H1 (cell line): Measurements from ENCODE around the gene KLHDC7A. TPM values are rescaled to one million over a fixed set of nuclear protein-coding genes. Genes with fewer than 3 reads are reported as not detected.

Source experiments
- CTCF ChIA-PET: fragments of 300-600 bp; sonication (Branson Sonifier 250); formaldehyde crosslinking; loops from one replicate; lab custom pipeline; 2021; ENCODE audit not compliant: partially characterized antibody; lab: Charles Lee
- POLR2A ChIA-PET: fragments of 300-600 bp; sonication (Branson Sonifier 250); formaldehyde crosslinking; loops from one replicate; lab custom pipeline; 2021; ENCODE audit warnings: inconsistent platforms; ENCODE audit not compliant: partially characterized antibody; lab: Charles Lee
- DNase-seq, 2 experiments: peaks; one replicate each; pipeline versions ENCODE4 v3.0.0 to v3.0.0-alpha.2; 2010 to 2022; ENCODE audit warnings: low spot score in 2 of 2, low read depth in 1 of 2, mixed read lengths in 1 of 2
- FAIRE-seq: peaks from 2 replicates; lab custom pipeline; 2011; peaks lifted over from hg19 to GRCh38; lab: Jason Lieb, UNC
- H2AFZ ChIP-seq: 2 replicates; pipeline ENCODE4 v1.8.1; 2012; ENCODE audit warnings: low read length, inconsistent platforms
- H2AK5ac ChIP-seq: 2 replicates; pipeline ENCODE4 v1.6.1; 2013; ENCODE audit warnings: low read depth, low read length
- H2BK120ac ChIP-seq: replicated peaks from 2 replicates; pipeline ENCODE3; 2013; ENCODE audit warnings: low read depth, low read length, inconsistent platforms
- H2BK12ac ChIP-seq: 2 replicates; pipeline ENCODE4 v1.6.1; 2013; ENCODE audit warnings: low read depth, low read length
- H2BK15ac ChIP-seq: 2 replicates; pipeline ENCODE4 v1.6.1; 2013; ENCODE audit warnings: low read length
- H2BK20ac ChIP-seq: 2 replicates; pipeline ENCODE4 v1.6.1; 2013; ENCODE audit warnings: low read length
- H2BK5ac ChIP-seq: 2 replicates; pipeline ENCODE4 v1.6.1; 2013; ENCODE audit warnings: low read depth, low read length
- H3K14ac ChIP-seq: 2 replicates; pipeline ENCODE4 v1.6.1; 2013; ENCODE audit warnings: inconsistent platforms; ENCODE audit not compliant: insufficient read length
- H3K18ac ChIP-seq: 2 replicates; pipeline ENCODE4 v1.6.1; 2013; ENCODE audit warnings: low read length; ENCODE audit errors: extremely low read depth
- H3K23ac ChIP-seq: 2 replicates; pipeline ENCODE4 v1.6.1; 2013; ENCODE audit warnings: inconsistent platforms; ENCODE audit not compliant: insufficient read length
- H3K23me2 ChIP-seq: 2 replicates; pipeline ENCODE4 v1.6.1; 2013; ENCODE audit warnings: low read depth, low read length
- H3K27ac ChIP-seq: 2 replicates; pipeline ENCODE4 v1.6.1; 2011; ENCODE audit warnings: low read depth, low read length, inconsistent platforms
- H3K27me3 ChIP-seq, 4 experiments: replicated peaks in 1 of 4; 1 replicate in 1 of 4; 2 replicates in 3 of 4; pipeline versions ENCODE4 v1.6.1 to v1.8.1; 2011 to 2013; ENCODE audit warnings: low read length in 3 of 4, mild to moderate bottlenecking in 3 of 4, inconsistent platforms in 2 of 4, mixed read lengths in 2 of 4, moderate library complexity in 1 of 4; ENCODE audit not compliant: control insufficient read depth in 3 of 4, insufficient read depth in 3 of 4; ENCODE audit errors: extremely low read depth in 1 of 4
- H3K36me3 ChIP-seq, 4 experiments: 2 replicates each; pipeline versions ENCODE4 v1.6.1 to v1.8.1; 2011 to 2013; ENCODE audit warnings: mild to moderate bottlenecking in 4 of 4, low read length in 3 of 4, moderate library complexity in 2 of 4, control low read depth in 1 of 4, inconsistent platforms in 1 of 4; ENCODE audit not compliant: insufficient read depth in 4 of 4, control insufficient read depth in 2 of 4
- H3K4ac ChIP-seq: replicated peaks from 2 replicates; pipeline ENCODE3; 2013; ENCODE audit warnings: low read length, low read depth, mixed read lengths, inconsistent platforms; ENCODE audit not compliant: insufficient read length
- H3K4me1 ChIP-seq, 4 experiments: replicated peaks in 1 of 4; 1 replicate in 1 of 4; 2 replicates in 3 of 4; pipeline versions ENCODE4 v1.6.1 to v1.8.1; 2011 to 2013; ENCODE audit warnings: low read length in 3 of 4, inconsistent platforms in 2 of 4, mixed read lengths in 1 of 4; ENCODE audit not compliant: insufficient read depth in 4 of 4, control insufficient read depth in 3 of 4
- H3K4me2 ChIP-seq, 2 experiments: 2 replicates each; pipeline versions ENCODE4 v1.6.1 to v1.8.1; 2011 to 2013; ENCODE audit warnings: low read depth in 2 of 2, low read length in 2 of 2, control low read depth in 1 of 2, inconsistent platforms in 1 of 2, mild to moderate bottlenecking in 1 of 2; ENCODE audit not compliant: insufficient read depth in 1 of 2
- H3K4me3 ChIP-seq, 4 experiments: fragments of 200-600, 300-600 bp in 1 of 4; sonication (generic), shearing (Covaris generic), sonication (Bioruptor Twin) in 1 of 4; 2 replicates each; pipeline versions ENCODE4 v1.5.1 to v1.8.1; 2011 to 2016; ENCODE audit warnings: low read length in 4 of 4, low read depth in 3 of 4, control low read depth in 2 of 4, inconsistent platforms in 2 of 4, mild to moderate bottlenecking in 2 of 4, mixed read lengths in 1 of 4, moderate library complexity in 1 of 4; ENCODE audit not compliant: insufficient read depth in 2 of 4; ENCODE audit errors: extremely low read depth in 1 of 4
- H3K56ac ChIP-seq: replicated peaks from 2 replicates; pipeline ENCODE3; 2013; ENCODE audit warnings: low read depth, mild to moderate bottlenecking, mixed read lengths, low read length, inconsistent platforms; ENCODE audit not compliant: insufficient read length
- H3K79me1 ChIP-seq: 2 replicates; pipeline ENCODE4 v1.6.1; 2013; ENCODE audit warnings: low read depth, low read length, control low read depth
- H3K79me2 ChIP-seq, 2 experiments: 2 replicates each; pipeline versions ENCODE4 v1.6.1 to v1.8.1; 2012 to 2013; ENCODE audit warnings: low read length in 2 of 2, mild to moderate bottlenecking in 2 of 2, inconsistent platforms in 1 of 2; ENCODE audit not compliant: insufficient read depth in 2 of 2, control insufficient read depth in 1 of 2
- H3K9ac ChIP-seq, 4 experiments: replicated peaks in 1 of 4; 1 replicate in 1 of 4; 2 replicates in 3 of 4; pipeline versions ENCODE4 v1.6.1 to v1.8.1; 2011 to 2013; ENCODE audit warnings: low read depth in 3 of 4, low read length in 3 of 4, control low read depth in 2 of 4, mild to moderate bottlenecking in 2 of 4, moderate library complexity in 2 of 4, inconsistent platforms in 1 of 4; ENCODE audit errors: extremely low read depth in 1 of 4
- H3K9me3 ChIP-seq, 2 experiments: 2 replicates each; pipeline versions ENCODE4 v1.6.1 to v1.8.1; 2012 to 2013; ENCODE audit warnings: mild to moderate bottlenecking in 2 of 2, moderate library complexity in 2 of 2, control low read depth in 1 of 2, inconsistent platforms in 1 of 2, low read depth in 1 of 2, low read length in 1 of 2, mixed read lengths in 1 of 2; ENCODE audit not compliant: insufficient read depth in 2 of 2
- H4K20me1 ChIP-seq, 2 experiments: replicated peaks in 1 of 2; 2 replicates each; pipeline versions ENCODE3 to v1.8.1; 2011 to 2013; ENCODE audit warnings: inconsistent platforms in 2 of 2, low read length in 2 of 2, mild to moderate bottlenecking in 1 of 2; ENCODE audit not compliant: insufficient read depth in 2 of 2, control insufficient read depth in 1 of 2
- H4K5ac ChIP-seq: 2 replicates; pipeline ENCODE4 v1.6.1; 2013; ENCODE audit warnings: low read length, low read depth, mixed read lengths, inconsistent platforms; ENCODE audit not compliant: insufficient read length
- H4K8ac ChIP-seq: 2 replicates; pipeline ENCODE4 v1.8.0; 2013; ENCODE audit warnings: mild to moderate bottlenecking, moderate library complexity, low read length, inconsistent platforms; ENCODE audit not compliant: insufficient read depth; ENCODE audit errors: extremely low read depth
- H4K91ac ChIP-seq: replicated peaks from 2 replicates; pipeline ENCODE3; 2013; ENCODE audit warnings: low read length, mixed read lengths, inconsistent platforms; ENCODE audit not compliant: insufficient read length
- BCL11A ChIP-seq, 2 experiments: IDR thresholded peaks; one replicate each; pipeline ENCODE4 v1.6.1; 2011; ENCODE audit warnings: low read depth in 2 of 2, low read length in 2 of 2, mild to moderate bottlenecking in 2 of 2
- POLR2A ChIP-seq, 2 experiments: IDR thresholded peaks; 1 replicate in 1 of 2; 2 replicates in 1 of 2; pipeline ENCODE4 v1.6.1; 2011; ENCODE audit warnings: low read depth in 2 of 2, low read length in 2 of 2, mild to moderate bottlenecking in 2 of 2; ENCODE audit errors: control extremely low read depth in 1 of 2
- POLR2AphosphoS5 ChIP-seq: IDR thresholded peaks from 2 replicates; pipeline ENCODE4 v1.6.1; 2011; ENCODE audit warnings: low read depth, low read length
- SP1 ChIP-seq: IDR thresholded peaks from 2 replicates; pipeline ENCODE4 v1.6.1; 2011; ENCODE audit warnings: low read depth, low read length
- TEAD4 ChIP-seq: IDR thresholded peaks from 2 replicates; pipeline ENCODE4 v1.6.1; 2012; ENCODE audit warnings: low read depth, low read length, inconsistent platforms, mixed read lengths
- WGBS, 2 experiments: shearing (Covaris generic) in 1 of 2; methylation state at CpG; one replicate each; pipeline versions ENCODE4 v1.1.6 to v1.1.7; 2013 to 2015; ENCODE audit warnings: low lambda C conversion rate in 2 of 2, mixed read lengths in 2 of 2, inconsistent platforms in 1 of 2, low coverage in 1 of 2, missing lambda C conversion rate in 1 of 2; ENCODE audit not compliant: insufficient replicate concordance in 2 of 2, insufficient coverage in 1 of 2, insufficient read length in 1 of 2; ENCODE audit errors: extremely low coverage in 1 of 2, missing lambda C conversion rate in 1 of 2; 5-methylcytosine and 5-hydroxymethylcytosine counted together
- polyA plus RNA-seq, 7 experiments: library from polyadenylated mRNA; depleted of rRNA in 3 of 7; stranded (reverse) in 5 of 7; unstranded in 2 of 7; fragments of >200 nt in 5 of 7; fragments of 200-250 nt in 2 of 7; gene quantifications; 1 replicate in 5 of 7; 2 replicates in 1 of 7; 4 replicates in 1 of 7; pipeline versions ENCODE4 v1.2.1 to v1.2.3, GENCODE V29; 2011 to 2013; ENCODE audit warnings: missing spikeins in 2 of 7, mixed read lengths in 2 of 7
- total RNA-seq: library from RNA; stranded (reverse); fragmentation: NEBNext Ultra II Directional; extraction: Animal tissue kit (Norgen Biotek cat#: 25700); gene quantifications from 2 replicates; pipeline ENCODE4 v1.2.1, GENCODE V29; 2021
- TF ChIP-seq, protein P1 (sequence below), 3 experiments: IDR thresholded peaks; 1 replicate in 2 of 3; 2 replicates in 1 of 3; pipeline versions ENCODE4 v1.5.1 to v1.6.1; 2011; ENCODE audit warnings: low read length in 3 of 3, mild to moderate bottlenecking in 3 of 3, inconsistent platforms in 2 of 3, low read depth in 1 of 3, moderate library complexity in 1 of 3; ENCODE audit not compliant: insufficient read depth in 1 of 3; ENCODE audit errors: control extremely low read depth in 1 of 3

KLHDC7A gene
- total and polyA plus RNA-seq, 2 of the 8 experiments (the other 6 are each of a cell fraction or from before 2014, with no cell fraction given) = 3.9 to 18.9 TPM

DNA sequence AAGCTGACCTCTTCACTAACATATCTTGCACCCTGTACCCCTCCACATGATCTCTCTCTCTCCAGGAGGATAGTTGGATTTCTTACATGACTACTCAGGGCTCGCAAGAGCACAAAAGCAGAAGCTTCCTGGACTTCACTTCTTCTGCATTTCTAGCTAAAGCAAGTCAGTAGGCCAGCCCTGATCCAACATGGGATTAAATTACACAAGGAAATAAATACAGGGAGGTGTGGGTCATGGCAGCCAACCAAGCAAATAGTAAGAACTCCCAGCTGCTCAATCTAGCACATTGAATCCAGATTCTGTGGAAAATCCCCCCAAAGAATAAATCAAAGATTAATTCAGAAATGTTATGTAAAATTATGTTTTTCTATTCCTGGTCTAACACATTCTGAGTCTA lies 33.3 kb downstream of the KLHDC7A start:
- H4K20me1 ChIP-seq = no peaks in the 10 kb centered on the region
- H4K91ac ChIP-seq = no peak overlapping the region
- H3K4me1 ChIP-seq = peaks cover 0 to 4% (median 1%) of the 10 kb centered on the region in 4 experiments; a peak in 1 of 7 replicates
- H3K27ac ChIP-seq = no peak overlapping the region
- H3K79me1 ChIP-seq = no peaks in the 10 kb centered on the region
- no peak overlapping the region for H2BK120ac ChIP-seq
- POLR2A ChIA-PET = no interaction called here
- no peak overlapping the region for H4K8ac ChIP-seq
- no peak for DNase-seq
- no peak overlapping the region for H3K14ac ChIP-seq
- H2AFZ ChIP-seq = no peak overlapping the region
- no peak for FAIRE-seq
- no peak overlapping the region for H3K23ac ChIP-seq
- H3K4me2 ChIP-seq = no peak overlapping the region
- TF ChIP-seq POLR2AphosphoS5 (no peak), TEAD4 (no peak), SP1 (no peak), BCL11A (IDR thresholded peaks at IDR 0.05; ENCODE audit: low read depth in 2 of 2, low read length in 2 of 2) (no peak), POLR2A (IDR thresholded peaks at IDR 0.05; ENCODE audit: control extremely low read depth in 1 of 2, low read depth in 2 of 2, low read length in 2 of 2) (no peak)
- TF ChIP-seq, protein P1, sequence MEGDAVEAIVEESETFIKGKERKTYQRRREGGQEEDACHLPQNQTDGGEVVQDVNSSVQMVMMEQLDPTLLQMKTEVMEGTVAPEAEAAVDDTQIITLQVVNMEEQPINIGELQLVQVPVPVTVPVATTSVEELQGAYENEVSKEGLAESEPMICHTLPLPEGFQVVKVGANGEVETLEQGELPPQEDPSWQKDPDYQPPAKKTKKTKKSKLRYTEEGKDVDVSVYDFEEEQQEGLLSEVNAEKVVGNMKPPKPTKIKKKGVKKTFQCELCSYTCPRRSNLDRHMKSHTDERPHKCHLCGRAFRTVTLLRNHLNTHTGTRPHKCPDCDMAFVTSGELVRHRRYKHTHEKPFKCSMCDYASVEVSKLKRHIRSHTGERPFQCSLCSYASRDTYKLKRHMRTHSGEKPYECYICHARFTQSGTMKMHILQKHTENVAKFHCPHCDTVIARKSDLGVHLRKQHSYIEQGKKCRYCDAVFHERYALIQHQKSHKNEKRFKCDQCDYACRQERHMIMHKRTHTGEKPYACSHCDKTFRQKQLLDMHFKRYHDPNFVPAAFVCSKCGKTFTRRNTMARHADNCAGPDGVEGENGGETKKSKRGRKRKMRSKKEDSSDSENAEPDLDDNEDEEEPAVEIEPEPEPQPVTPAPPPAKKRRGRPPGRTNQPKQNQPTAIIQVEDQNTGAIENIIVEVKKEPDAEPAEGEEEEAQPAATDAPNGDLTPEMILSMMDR (IDR thresholded peaks at IDR 0.05; ENCODE audit: control extremely low read depth in 1 of 3, insufficient read depth in 1 of 3, low read depth in 1 of 3, low read length in 3 of 3) = no peak
- H3K4me3 ChIP-seq = no peak overlapping the region
- H3K27me3 ChIP-seq = no peaks in the 10 kb centered on the region
- no peak overlapping the region for H2BK12ac ChIP-seq
- 89% methylated on average over 1 of the region's 1 CpG; no CpG with 5 or more reads in 1 of the 2 experiments for WGBS, 2 experiments
- H2BK20ac ChIP-seq = no peak overlapping the region
- CTCF ChIA-PET = interaction anchor here (1.0 to 1.9 kb wide), 8 partner anchors 8 to 189 kb away, joined by 3 to 6 read pairs (median 4); no protein-coding TSS in a partner anchor
- no peak overlapping the region for H4K5ac ChIP-seq
- H3K9me3 ChIP-seq = peaks cover 10% of the 10 kb centered on the region in 2 experiments
- no peak overlapping the region for H3K56ac ChIP-seq
- no peak overlapping the region for H2BK5ac ChIP-seq
- H3K36me3 ChIP-seq = no peaks in the 10 kb centered on the region
- no peak overlapping the region for H3K4ac ChIP-seq
- no peak overlapping the region for H2BK15ac ChIP-seq
- no peak overlapping the region for H3K18ac ChIP-seq
- H3K79me2 ChIP-seq = no peaks in the 10 kb centered on the region
- no peak overlapping the region for H3K9ac ChIP-seq
- H2AK5ac ChIP-seq = no peak overlapping the region
- no peaks in the 10 kb centered on the region; the same call in 1 of the 2 replicates for H3K23me2 ChIP-seq
